ELF-1 (cell line): ENCODE data around the gene DLGAP1.
"Not testable (repeated sequence)": the region's sequence is repeated elsewhere in the genome, so short reads cannot be mapped to it uniquely, and the experiment has no call there.

ENCODE experiments used
- DNase-seq: peaks from one replicate; pipeline ENCODE4 v3.0.0-alpha.2; 2016; ENCODE audit warnings: low read depth, low spot score

DLGAP1 gene

DNA sequence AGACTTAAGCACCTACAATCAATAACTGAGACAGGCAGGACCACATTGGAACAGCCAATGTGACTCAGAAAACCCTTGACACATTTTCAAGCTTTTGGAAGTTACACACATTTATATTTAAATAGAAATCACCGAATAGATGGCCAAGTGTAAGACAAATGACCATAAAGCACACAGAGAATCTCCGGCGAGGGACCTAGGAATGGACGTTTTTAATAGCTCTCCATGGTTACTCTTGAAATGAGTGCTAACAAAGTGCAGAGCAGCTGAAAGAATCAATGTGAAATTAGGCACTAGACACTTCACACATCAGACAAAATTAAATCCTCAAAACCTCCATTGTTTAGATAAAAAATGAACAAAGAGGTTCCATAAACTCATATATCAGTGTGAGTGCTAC is 376.9 kb downstream of the DLGAP1 start:
- no peak for DNase-seq

DNA sequence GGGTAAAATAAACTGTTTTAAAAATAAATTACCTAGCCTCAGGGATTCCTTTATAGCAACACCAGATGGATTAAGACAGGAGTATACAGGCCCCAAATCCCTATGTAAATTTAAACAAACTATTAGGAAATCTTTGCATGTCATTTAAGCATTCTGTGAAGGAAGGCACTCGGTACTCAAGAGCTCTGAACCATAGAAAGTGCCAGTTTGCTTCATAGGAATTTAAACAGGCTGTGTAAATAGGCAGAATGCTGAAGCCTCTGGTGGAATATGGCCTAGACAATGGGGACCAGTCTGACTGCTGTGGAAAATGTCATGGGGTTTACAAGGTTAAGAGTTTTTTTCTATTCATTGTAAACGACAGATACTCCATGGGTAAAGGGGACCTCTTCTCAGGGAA is 377.4 kb downstream of the DLGAP1 start:
- no peak for DNase-seq

DNA sequence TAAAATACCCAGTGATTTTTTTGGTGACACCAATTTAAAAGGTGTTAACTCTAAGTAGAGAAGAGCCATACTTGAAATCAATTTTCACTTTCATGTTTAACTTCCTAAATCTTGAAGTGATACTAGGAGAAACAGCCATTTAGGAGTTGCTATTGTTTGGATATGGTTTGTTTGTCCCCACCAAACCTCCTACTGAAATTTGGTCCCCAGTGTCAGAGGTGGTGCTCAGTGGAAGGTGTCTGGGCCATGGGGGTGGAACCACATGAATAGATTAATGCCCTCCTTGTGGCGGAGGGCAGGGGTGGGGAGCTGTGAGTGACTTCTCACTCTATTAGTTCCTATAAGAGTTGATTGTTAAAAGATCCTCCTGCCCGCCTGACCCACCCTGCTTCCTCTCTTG is 377.9 kb downstream of the DLGAP1 start:
- no peak for DNase-seq

DNA sequence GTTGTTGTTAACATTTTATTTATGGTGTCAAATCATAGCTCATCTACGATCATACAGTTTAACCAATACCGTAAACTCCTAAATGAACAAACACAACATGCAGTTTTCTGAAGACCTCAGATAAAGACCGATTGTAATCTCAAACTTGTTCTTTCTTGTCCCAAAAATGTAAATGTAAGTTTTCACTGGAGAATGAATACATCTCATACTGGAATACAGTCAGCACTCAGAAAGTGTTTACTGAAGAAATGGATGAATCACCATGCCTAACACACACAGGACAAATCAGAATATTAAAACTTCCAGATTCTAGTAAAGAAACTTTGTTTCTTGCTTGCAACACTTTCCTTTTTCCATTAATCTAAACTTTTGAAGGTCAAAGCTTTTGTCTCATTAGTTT is 380.5 kb downstream of the DLGAP1 start:
- DNase-seq, result no peak

DNA sequence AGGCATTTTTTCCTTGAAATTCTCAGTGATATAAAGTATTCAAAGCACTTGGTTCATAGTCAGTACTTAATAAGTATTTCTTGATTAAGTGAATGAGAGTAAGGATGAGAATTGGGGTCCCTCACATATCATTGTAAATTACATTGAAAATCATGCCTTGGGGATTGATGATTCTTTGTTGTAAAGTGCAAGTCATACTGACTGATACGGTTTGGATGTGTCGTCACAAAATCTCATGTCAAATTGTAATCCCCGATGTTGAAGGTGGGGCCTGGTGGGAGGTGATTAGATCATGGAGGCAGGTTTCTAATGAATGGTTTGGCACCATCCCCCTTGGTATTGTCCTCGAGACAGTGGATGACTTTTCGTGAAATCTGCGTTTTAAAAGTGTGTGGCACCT is 385.9 kb downstream of the DLGAP1 start:
- no peak for DNase-seq

DNA sequence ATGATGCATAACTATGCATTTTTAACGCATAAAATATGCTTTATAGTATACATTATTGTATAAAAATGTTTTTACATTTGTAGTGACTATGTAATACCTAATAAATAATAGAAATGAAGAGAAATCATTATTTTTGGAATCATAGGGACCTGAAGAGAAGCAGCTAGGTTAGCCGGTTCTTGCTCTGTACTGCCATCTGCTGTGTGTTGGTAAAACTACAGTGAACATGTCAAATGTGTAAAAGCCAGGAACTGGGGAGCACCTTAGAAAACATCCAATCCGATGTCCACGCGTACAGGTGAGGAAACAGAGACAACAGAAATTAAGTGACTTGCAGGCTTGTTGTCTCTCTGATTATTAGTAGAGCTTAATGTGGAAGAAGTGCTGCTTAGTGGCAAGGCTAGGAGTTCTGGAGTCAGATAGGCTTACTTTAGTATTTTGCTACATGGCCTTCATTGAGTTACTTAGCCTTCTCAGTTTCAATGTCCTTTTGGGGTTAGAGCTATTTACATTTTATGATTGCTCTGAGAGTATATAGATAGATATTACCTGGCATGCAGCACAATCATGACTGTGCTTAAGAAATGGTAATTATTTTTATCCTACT is 386.5 kb downstream of the DLGAP1 start:
- peak; percentile 47 for DNase-seq

DNA sequence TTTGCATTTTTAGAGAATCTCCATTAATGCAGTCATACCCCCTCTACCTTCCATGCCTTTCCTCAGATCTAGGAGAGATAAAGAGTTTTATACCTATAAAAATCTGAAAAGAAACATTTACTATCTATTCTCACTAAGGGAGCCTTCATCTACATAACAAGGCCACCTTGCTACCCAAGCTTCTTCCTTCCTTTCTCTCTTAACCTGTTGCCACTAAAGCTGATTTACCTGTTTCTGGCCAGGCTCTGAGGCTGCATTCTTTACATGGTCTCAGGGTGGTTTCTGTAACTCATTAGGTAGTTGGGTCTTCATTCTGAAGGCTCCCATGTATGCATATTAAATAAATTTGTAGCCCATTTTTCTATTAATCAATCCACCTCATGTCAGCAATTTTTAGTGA is 391.6 kb downstream of the DLGAP1 start:
- DNase-seq, result no peak

DNA sequence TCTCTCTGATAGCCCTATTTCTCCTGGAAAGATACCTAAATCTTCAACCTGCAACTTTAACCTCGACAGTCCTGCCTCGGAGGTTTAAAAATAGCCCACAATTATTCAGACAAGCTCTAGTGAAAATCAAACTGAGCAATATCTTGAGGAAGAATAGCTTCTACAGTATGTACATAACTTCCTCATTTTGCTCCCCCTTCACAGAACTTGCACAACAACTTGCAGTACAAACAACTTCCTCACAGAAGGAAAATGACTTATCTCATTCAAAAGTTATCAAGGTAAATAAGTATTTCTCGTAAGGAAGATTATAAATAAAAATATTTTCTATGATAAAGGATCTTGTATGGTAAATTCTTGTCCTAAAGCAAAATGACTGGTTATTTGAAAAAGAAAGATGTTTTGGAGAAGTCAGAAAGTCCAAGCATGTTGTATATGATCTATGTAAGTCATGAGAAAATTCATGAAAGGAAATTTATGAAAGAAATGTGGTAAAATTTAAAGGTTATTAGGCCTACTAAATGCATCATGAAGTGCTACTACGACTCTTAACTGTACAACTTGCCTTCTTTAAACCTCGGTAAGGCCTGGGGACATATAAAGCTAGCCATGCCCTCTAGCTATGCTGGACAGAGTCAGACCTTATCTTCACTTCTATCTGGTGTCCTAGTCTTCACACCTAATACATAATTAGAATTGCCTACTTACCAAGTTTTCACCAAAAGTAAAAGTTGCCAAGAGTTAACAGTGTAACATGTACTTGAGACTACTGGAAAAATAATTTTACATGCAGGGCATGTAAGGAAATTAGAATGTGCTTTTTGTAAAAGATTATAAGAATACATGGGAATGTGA is 394.5 kb downstream of the DLGAP1 start:
- no peak for DNase-seq

DNA sequence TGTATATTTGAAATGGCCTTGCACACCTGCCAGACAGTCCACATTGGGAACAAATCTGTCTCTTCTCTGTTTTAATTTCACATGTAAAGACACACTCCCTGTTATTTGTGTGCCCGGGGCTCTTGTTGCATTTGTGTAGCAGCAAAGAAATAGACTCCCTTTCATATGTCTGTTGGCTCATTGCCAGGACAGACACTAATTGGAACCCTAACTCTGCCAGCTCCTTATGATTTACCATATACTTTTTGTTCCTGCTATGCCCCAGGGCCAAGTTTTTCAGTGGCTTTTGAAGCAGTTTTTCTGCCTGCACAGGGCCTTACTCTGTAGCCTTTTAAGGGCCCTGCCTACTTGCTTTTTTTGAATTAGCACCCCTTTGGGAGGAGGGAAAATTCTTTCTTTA is 396.9 kb downstream of the DLGAP1 start:
- DNase-seq, result no peak

DNA sequence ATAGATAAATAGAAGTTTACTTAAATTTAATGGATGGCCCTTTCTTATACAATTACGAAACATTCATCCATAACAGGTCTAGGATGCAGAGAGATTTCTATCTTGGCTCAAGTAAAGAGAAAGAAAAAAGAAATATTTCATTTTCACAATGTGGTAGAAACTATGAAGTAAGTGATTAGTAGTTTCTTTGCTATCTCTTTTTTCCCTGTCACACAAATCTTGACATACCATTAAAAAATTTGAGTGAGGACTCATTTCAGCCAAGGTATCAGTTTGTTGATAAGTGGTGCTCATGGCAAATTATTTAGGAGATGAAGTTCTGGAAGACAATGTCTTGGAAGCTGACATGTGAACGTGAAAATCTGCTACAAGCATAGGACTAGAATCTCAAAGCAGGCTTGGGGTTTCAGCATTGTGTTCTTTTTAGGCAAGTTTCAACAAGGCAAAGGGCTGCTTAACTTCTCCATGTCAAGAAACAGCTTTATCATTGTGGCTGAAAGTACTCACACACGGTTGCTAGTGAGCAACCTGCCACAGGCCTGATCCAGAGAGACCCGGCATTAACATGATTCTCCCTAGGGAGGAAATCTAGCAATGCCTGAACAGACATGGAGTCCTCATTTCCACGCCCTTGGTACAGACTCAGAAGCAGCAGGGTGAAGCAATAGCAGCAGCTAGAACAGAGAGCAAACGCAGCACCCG is 414.6 kb downstream of the DLGAP1 start:
- no peak for DNase-seq

DNA sequence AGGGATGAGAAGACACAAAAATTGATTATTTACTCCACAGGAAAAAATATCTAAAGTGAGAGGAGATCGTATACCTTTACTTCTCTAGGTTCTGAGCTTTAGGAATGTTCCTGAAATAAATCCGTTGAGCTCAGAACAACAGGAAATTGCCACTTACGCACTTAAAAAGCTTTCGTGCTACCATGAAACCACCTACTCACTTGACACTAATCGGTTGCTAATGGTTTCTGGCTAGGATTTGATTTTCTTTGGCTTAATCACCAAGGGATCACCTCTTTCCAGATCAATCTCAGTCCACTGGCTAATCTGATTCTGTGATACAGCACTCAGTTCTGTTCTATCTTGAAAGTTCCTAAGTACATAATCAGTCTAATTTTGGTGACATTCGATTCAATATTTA is 419.6 kb downstream of the DLGAP1 start:
- no peak for DNase-seq

DNA sequence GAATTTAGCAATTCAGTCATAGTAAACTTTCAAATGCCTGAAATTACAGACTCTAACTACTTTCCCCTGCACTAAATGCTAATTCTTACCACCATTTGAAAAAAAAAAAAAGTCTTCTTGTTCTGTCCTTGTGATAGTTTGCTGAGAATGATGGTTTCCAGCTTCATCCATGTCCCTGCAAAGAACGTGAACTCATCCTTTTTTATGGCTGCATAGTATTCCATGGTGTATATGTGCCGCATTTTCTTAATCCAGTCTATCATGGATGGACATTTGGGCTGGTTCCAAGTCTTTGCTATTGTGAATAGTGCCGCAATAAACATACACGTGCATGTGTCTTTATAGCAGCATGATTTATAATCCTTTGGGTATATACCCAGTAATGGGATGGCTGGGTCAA is 420.3 kb downstream of the DLGAP1 start:
- DNase-seq, result not testable (repeated sequence)

DNA sequence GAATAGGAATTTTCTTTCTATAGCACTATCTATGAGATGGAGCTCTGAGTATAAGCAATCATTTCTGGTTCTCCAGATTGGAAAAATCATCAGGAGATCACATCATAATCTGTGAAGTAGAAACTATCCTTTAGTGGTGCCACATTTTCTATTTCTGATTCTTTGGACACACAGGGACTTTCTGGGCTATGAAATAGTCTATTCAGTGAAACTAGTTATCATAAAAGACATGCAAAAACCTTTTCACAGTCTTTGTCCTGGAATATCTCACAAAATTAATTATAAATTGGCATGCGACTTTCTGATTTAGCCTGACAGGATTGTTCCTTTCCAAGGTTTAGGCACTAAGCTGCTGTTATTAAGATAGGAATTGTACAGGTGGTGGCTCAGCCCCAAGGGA is 428.6 kb downstream of the DLGAP1 start:
- no peak for DNase-seq

DNA sequence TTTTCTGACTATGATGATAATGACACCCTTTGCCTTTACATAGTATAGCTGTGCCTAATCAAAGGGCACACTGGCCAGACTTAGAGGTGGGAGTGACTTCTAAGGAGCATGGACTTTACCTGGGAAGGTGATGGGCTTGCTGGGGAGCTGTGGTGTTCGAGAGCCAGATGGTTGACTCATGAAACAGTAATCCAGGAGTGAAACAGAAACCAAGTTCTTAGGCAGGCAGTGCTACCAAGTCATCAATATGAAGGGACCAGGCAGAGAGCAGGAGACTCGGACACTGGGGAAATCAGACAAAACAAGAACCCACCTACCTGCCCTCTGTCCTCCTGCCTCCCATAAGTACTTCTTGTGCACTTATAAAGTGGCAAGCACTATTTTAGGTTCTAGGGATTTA is 430.4 kb downstream of the DLGAP1 start:
- DNase-seq, result no peak

DNA sequence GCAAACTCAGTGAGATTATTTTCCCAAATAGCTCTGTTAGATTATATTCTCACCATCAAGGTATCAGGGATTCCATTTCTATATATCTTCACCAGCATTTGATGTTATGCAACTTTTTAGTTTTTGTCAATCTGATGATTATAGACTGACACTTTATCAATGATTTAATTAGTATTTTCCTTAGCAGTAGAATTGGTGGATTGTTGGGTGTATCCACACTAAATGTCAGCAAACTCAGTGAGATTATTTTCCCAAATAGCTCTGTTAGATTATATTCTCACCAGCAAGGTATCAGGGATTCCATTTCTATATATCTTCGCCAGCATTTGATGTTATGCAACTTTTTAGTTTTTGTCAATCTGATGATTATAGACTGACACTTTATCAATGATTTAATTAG is 432.4 kb downstream of the DLGAP1 start:
- not testable (repeated sequence) for DNase-seq

DNA sequence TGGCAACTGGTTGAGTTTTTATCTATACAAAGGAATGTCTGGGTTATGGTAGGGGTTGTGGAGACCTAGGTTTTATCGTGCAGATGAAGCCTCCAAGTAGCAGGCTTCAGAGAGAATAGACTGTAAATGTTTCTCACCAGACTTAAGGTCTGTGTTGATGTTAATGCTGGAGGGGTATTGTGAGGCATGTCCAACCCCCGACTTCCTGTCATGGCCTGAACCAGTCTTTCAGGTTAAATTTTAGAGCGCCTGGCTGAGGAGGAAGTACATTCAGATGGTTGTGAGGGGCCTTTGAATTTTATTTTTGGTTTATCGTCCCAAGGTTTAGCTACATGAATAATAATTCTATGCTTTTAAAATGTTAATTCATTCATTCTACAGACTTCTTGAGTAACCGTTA is 435.1 kb downstream of the DLGAP1 start:
- peak; percentile 69 for DNase-seq

DNA sequence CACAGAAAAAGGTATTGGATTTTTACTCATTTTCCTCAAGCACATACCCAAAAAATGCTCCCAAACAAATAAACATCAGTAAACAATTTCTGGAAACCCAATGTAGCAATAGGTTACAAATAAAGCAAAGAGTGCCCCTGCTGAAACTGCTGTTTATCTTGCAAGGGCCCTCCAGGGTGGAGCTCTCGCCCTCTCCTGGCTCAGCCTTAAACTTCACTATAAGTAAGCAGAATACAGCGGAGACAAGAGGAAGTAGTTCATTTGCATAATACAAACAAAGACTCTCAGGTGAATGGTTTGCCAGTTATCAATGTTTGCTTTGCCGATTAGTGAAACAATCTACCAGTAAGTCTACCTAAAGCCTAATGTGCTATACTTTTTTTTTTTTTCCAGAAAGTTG is 437.6 kb downstream of the DLGAP1 start:
- peak; percentile 25 for DNase-seq

DNA sequence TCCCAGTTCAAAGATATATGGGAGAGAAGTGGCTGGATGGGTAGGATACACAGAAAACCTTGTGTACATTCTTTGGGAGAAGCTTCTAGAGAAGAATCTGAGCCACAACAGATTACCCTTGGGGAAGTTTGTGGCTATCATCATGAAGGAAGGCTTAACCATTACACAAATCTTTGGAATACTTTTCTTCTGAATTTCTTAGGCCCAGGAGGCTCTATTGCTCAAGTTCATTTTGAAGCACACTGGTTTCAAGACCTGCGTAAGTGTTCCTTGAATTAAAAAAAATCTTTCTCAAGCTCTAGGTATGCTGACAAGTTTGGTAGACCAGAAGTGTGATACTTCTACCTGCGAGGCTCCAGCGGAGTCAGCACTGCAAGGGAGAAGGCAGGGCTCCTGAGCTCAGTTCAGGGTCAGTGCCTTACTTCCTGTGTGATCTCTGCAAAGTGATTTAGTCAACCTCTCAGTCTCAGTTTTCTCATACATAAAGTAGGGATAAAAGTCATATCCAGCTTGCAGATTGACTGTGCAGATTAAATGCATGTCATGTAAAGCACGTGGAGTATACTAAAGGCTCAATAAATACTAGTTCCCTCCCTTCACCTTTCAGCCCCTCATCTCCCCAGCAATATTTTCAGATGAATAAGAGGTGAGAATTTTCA is 438.6 kb downstream of the DLGAP1 start:
- DNase-seq, result no peak

DNA sequence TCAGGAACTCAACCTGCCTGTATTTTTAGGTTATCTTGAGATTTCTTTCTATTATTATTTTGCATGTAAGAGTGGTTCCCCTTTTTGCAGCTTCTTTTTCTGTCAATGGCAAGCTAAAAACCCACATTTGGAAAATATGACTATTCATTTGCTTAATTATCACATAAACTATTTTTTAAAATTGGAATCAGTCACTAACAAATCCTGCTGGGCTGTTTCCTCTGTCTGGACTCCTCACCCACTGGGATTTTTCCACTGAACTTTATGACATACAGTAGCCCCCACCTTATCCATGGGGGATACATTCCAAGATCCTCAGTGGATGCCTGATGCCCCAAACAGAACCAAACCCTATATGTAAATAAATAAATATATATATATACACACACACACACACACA is 447.3 kb downstream of the DLGAP1 start:
- DNase-seq, result no peak

DNA sequence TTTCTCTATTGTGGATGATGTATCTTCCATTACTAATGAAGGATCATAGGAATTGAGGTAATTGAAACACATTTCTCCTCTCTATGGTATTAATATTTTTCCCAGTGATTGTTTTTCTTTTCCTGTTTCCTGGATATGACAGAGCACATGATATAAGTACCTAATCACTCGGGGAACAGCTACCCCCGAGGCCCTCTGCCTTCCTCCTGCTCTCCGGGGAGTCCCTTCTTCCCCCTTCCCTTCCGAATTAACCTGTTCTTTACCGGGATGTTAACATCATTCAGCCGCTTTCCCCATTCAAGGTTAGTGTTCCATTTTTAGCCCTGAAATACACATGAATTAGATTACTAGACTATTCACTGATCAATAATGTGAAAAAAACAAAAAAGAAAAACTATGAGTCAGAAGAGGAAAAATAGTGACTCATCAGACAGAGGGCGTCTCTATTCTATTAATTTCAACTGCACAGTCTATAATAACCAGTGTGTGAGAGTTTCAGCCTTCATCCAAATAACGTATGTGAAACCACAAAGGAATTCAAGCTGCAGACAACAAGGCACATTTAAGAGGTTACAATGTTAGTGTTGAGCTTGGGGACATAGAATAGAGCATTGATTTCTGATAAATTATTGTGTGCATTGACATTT is 450.8 kb downstream of the DLGAP1 start:
- no peak for DNase-seq

DNA sequence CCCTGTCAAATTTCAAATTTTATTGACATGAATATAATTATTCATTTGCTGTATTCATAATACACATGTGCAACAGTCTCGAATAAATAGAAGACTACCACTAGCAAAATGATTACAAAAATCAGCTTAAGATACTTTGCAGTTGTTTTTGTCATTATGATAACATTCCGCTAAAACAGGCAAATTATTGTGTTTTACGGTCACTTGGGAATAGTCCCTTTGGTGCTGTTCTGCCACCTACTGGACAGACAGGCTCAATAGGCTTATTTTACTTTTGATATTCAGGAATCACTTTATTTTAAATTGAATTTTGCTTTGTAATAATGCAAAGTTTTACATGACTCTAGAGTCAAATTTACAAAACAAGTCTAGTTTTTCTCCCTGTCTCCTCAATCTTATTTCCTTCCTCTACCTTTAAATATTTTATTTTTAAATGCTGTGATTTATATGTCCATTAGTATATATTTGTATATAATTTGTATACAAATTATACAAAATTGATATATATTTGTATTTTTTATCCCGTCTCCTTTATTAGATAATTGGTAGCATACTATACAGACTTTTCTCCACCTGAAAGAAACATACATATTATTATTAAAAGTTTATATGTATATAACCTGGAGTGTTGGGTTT is 456.3 kb downstream of the DLGAP1 start:
- DNase-seq, result no peak
